SK-N-MC (cell line): ENCODE measurements around the gene TNP2.

ENCODE experiments used
- EZH2 ChIP-seq: fragments of 200-600 bp; sonication (generic); IDR thresholded peaks from one replicate; pipeline ENCODE4 v1.6.1; 2017; ENCODE audit warnings: antibody characterized with exemption
- FOXP2 ChIP-seq: optimal IDR thresholded peaks from 2 replicates; pipeline ENCODE3; 2011; ENCODE audit warnings: mild to moderate bottlenecking, moderate library complexity; ENCODE audit not compliant: insufficient read depth; ENCODE audit errors: extremely low read length, control extremely low read depth
- POLR2AphosphoS5 ChIP-seq: IDR thresholded peaks from 2 replicates; pipeline ENCODE4 v1.6.1; 2012; ENCODE audit warnings: mild to moderate bottlenecking, low read depth, low read length, borderline replicate concordance

DNA sequence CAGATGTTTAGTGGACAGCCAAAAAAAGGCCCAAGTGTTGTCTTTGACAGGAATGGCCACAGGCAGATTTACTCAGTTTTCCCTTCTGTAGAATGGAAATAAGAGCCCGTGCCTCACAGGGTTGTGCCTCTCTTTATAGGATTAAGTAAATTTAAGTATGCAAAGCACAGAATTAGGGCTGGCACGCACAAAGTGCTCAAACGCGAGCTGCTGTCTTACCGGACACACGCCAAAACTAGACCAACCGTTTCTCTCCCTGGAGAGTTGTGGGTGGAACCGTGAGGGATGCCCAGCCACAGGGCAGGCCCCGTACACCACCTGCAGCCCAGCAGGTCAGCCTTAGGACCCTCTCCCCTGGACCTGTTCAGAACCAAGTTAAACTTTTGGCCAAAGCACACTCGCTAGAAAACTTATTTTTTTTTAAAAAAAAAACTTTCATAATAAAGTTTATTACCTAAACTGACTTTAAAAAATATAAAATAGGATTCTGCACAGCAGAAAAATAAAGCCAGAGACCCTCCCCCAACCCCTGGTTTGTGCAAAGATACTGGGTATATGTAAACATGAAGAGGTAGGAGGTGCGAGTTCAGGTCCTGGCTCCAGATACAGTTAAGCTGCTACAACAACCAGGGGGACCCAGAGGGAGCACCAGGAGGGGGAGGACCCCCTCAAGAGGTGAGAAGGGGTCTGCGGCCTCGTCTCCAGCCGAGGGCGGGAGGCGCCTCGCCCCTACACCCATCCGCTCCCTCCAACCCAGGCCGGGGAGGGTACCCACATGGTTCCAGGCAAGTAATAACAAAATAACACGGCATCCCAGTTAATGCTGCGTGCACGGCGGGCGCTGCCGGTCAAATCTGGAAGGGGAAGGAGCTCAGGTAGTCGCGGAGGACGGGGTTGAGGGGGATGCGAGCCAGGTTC is 14.9 kb downstream of the TNP2 start:
- no peak for TF ChIP-seq EZH2
- TF ChIP-seq POLR2AphosphoS5: no peak
- TF ChIP-seq FOXP2: no peak
